CD4-positive, alpha-beta T cell treated with Interleukin-6 at 100 ng/mL for 8 hours (primary cell): ENCODE measurements around the gene LMOD2.
"Not testable (repeated sequence)": the region's sequence is repeated elsewhere in the genome, so short reads cannot be mapped to it uniquely, and the experiment has no call there.

ENCODE experiments used
- DNase-seq: peaks from one replicate; pipeline ENCODE4 v3.0.0-alpha.2; 2020; ENCODE audit warnings: mixed read lengths, low spot score

Gene LMOD2

GRCh38 chr7:123655614-123656013 is at the start of gene LMOD2:
Gene LMOD2 (plus strand): TSS chr7:123655866. CDS start chr7:123655964, 98 bp downstream.
- DNase-seq, result no peak

GRCh38 chr7:123607423-123607975 is 48.2 kb upstream of the LMOD2 start:
- DNase-seq, result no peak

GRCh38 chr7:123608991-123609882 is 46.4 kb upstream of the LMOD2 start:
- no peak for DNase-seq

GRCh38 chr7:123609883-123610239 is 45.8 kb upstream of the LMOD2 start:
- DNase-seq, result no peak

DNA sequence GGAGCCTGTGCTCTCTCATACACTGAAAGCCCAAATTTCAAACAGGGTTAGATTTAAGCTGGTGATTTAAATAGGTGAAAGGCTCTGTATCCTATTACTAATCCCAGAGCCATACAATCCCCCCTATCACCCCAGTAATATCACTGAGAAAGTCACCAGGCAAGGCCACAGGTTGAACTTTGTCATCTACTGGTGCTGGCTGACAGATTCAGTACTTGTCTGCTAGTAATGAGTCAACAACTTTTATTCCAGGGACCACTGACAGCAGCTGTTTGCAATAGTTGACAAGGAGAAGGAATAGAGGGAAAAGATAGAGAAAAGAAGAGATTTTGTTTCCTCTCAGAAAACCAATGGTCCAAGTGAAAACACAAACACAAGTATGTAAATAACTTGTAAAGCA is 43.6 kb upstream of the LMOD2 start:
- DNase-seq, result no peak

- DNase-seq, result no peak
Observed at GRCh38 chr7:123615344-123615743, 40.3 kb upstream of the LMOD2 start.

DNA sequence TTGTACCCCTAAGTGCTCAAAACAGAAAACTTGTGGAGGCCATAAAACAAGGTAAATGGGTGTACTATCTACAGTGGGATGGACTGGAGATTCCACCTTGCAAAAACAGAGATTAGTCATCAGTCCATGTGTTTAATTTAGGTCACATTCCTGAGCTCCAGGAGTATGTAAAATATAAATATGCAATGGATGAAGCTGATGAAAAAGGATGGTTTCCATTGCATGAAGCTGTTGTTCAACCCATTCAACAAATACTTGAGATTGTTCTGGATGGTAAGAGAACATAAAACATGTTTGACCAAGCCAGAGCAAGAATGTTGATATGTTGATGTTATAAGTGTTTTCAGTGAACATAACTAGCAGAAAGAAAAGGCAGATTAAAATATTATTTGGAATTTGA is 39.4 kb upstream of the LMOD2 start:
- no peak for DNase-seq

DNA sequence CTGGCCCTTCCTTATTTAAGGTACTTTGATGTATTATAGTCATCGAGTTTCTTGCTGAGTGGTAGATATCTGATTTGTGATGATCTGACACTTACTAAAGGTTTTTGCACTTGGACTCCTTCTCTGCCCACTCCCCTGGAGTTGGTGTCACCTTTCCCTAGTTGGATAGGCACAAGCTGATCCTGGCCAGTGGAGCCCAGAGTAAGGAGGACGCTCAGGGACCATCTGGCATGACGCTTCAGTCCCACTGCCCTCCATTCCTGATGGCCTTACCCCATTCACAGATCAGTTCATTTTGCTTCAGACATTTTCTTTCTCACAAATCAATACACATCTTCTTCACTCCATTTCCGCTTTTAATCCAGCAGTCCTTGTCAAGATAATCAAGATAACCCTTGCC is 34.0 kb upstream of the LMOD2 start:
- DNase-seq, result no peak

GRCh38 chr7:123622660-123623386 is 32.8 kb upstream of the LMOD2 start:
- DNase-seq, result no peak

- DNase-seq, result peak; percentile 33
Observed at GRCh38 chr7:123624527-123625183, 31.0 kb upstream of the LMOD2 start.

DNA sequence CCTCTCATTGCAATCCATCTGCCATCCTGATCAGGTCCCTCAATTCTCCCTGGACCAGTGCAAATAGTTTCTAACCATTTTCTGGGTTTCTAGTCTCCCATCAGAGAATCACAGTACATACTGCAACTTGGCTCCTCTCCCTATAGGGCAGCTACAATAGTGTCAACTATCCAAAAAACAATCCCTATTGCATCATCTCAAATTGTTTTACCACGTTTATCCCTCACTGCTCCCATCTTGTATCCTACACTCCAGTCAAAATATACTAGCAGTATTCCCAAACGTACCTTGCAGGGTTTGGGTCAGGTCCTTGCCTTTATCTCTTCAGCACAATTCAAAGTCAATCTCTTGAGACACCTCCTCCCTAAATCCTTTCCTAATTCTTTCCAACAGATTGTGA is 30.4 kb upstream of the LMOD2 start:
- no peak for DNase-seq

DNA sequence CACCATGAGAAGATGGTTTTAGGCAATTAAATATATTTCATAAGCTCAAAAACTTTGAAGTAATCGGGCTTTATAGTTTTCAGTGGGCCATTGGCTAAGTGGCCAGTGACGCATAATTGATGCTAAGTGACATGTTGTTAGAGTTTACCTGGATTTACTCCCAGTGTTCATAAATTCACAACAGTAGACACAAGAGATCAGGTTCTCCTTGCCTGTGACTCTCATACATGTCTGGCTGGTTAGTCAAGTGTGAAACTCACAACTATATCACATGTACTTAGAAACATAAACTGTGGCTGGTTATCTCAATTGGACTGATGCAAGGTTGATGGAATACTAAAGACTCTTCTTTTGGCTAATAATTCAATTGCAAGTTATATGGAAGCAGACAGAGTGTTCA is 27.8 kb upstream of the LMOD2 start:
- DNase-seq, result no peak

GRCh38 chr7:123628829-123629228 is 26.8 kb upstream of the LMOD2 start:
- DNase-seq, result no peak

DNA sequence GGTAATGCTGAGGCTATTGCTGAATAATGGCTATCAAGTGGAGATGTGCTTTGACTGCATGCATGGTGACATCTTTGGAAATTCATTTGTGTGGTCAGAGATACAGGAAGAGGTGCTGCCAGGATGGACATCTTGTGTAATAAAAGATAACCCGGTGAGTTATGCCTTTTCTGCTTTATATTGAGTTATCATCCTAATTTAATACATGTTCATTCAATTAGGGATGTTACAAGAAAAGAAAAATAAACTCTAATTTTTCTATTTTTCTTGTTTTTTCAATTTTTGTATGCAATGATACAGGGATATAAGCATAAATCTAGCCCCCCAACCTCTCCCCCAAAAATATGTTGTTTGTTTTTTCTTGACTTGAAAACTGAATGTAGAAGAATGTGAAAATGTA is 26.4 kb upstream of the LMOD2 start:
- no peak for DNase-seq

DNA sequence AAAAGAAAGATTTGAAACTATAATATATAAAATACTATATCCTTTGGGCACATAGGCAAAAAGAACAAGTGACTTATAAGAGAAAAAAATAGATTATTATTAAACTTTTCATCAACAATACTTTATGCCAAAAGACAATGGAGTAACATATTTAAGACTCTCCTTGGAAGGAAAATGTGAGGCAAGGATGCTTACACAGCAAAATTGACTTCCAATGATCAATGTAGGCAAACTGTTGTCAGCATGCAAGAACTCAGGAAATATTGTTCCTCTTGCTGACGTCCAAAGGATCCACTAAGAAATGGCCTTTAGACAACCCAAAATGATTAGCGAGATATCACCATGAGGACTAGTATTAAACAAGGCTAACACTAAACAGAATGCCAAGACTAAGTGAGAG is 22.9 kb upstream of the LMOD2 start:
- no peak for DNase-seq

DNA sequence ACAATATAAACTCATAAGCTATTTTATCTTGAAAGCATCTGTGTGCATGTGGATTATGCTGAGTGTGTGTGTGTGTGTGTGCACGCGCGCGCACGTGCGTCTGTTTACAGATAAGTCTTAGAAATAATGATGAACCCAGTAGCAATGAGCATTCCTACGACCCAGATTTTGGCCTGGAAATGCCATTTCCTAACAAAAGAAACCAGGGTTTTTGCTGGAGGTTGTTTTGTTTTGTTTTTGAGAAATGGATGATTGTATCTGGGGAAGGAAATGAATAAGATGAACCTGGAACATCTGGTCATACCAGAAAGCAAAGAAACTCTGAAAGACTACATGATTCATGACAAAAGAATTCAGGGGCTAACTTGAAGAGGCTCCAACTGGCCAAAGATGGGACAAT is 22.1 kb upstream of the LMOD2 start:
- no peak for DNase-seq

- not testable (repeated sequence) for DNase-seq
Observed at GRCh38 chr7:123634011-123634573, 21.6 kb upstream of the LMOD2 start.

DNA sequence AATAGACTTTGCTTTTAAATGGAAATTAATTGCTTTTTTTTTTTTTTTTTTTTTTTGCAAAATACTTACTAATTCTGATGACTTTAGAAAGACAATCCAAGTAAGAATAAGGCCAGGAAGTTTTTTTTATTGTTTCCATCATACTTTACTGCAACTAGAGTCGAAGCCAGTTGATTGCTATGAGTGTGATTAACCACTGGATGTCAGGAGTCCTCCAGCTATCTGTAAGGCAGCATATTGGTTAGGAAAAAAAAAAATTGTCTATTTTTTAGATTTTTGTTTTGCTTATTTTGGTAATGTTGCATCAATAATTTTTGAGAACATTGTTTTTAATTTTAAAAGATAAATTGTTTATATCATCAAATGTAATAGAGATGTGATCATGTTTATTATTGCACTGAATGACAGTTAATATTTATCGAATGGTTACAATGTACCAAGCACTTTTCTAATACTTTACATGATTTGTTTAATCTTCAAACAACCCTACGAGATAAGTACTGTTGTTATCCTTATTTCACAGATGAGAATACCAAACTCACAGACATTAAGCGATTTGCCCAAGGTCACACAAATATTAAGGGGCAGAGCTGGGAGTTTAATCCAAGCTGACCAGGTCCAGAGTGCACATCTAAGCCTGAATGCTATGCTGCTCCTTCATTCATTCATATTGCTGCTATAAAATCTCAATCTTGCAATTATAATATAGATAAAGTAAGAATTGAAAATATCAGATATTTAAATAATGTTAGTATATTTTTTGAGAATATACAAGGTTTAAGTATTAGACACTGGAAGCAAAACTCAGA is 19.9 kb upstream of the LMOD2 start:
- no peak for DNase-seq

DNA sequence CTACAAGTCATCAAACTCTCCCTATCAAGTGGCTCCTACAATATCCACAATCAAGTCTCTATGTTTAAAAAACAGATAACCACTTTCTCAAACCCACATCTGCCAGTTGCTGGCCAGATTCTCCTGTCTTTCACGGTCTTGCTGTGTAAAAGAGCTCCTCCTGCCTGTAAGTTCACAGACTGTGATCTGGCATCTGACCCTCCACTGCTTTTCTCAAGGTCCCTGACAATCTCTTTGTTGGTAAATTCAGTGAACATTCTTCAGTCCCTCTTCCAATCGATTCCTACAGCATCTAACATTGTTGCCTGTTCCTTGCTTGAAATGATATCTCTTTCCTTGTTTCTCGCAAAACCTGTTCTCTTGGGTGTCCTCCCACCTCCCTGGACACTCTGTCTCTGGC is 18.5 kb upstream of the LMOD2 start:
- DNase-seq, result no peak

DNA sequence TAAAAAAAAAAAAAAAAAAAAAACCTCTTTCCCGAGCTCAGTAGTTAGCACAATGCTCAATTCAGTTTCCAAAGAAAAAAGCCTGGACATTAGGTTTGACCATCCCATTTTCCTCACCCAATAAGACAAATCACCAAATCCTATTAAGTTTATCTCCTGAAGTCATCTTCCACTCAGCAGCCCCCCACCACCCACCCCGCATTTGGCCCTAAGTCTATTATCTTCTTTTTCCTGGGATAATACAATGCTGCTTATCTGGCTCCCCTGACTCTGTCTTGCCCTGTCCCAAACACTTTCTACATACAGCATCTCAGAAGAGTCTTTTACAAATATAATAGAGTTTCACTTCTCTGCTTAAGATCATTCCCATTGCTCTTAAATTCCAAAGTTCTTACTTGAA is 17.8 kb upstream of the LMOD2 start:
- no peak for DNase-seq

DNA sequence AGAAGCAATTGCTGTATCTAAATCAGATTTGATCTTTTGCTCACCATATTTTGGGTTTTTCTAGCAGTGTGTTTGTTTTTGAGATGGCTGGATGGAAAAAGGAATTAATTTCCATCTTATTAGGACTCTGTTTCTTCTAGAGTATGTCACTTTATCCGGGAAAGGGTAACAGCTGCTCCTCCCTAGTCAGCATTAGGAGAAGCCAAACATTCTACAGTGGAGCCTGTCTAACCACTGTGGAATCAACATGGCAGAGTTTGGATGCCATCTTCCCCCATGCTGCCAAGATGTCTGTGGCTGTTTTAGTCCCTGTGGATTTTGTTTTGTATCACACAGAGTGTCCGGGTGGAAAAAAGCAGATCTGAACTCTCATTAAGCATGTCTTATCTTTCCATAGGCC is 16.0 kb upstream of the LMOD2 start:
- DNase-seq, result no peak
